Peyer's patch (tissue), 4 donors: Measurements from ENCODE around the gene ZNHIT1.

Source experiments
- POLR2A ChIP-seq, 2 donors: fragments of 450-650 bp; IDR thresholded peaks; one replicate each; pipeline ENCODE4 v1.5.1; 2017; ENCODE audit warnings: antibody characterized with exemption in 2 of 2, mild to moderate bottlenecking in 2 of 2, moderate library complexity in 2 of 2
- TF ChIP-seq, protein P1 (sequence below), 6 experiments: fragments of 450-650 bp in 4 of 6; fragments of 200-600 bp in 2 of 6; sonication (generic) in 1 of 6; IDR thresholded peaks; one replicate each; pipeline ENCODE4 v1.5.1; 2017 to 2019; ENCODE audit warnings: antibody characterized with exemption in 6 of 6, mild to moderate bottlenecking in 3 of 6, moderate library complexity in 1 of 6

GRCh38 chr7:101180130-101180755, 37.7 kb upstream of the ZNHIT1 start, which contains the start of gene NAT16:
- TF ChIP-seq, protein P1, sequence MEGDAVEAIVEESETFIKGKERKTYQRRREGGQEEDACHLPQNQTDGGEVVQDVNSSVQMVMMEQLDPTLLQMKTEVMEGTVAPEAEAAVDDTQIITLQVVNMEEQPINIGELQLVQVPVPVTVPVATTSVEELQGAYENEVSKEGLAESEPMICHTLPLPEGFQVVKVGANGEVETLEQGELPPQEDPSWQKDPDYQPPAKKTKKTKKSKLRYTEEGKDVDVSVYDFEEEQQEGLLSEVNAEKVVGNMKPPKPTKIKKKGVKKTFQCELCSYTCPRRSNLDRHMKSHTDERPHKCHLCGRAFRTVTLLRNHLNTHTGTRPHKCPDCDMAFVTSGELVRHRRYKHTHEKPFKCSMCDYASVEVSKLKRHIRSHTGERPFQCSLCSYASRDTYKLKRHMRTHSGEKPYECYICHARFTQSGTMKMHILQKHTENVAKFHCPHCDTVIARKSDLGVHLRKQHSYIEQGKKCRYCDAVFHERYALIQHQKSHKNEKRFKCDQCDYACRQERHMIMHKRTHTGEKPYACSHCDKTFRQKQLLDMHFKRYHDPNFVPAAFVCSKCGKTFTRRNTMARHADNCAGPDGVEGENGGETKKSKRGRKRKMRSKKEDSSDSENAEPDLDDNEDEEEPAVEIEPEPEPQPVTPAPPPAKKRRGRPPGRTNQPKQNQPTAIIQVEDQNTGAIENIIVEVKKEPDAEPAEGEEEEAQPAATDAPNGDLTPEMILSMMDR (IDR thresholded peaks at IDR 0.05), result no peak
- no peak for TF ChIP-seq POLR2A (IDR thresholded peaks at IDR 0.05)
